GM18508 (cell line): Measurements from ENCODE around the gene FBLIM1.

Source experiments
- ATAC-seq: cut with Tn5 transposase; IDR thresholded peaks from one replicate; pipeline ENCODE4 v1.9.1; 2021; ENCODE audit warnings: moderate number of reproducible peaks; ENCODE audit not compliant: insufficient read depth, unreplicated experiment

Gene FBLIM1

DNA sequence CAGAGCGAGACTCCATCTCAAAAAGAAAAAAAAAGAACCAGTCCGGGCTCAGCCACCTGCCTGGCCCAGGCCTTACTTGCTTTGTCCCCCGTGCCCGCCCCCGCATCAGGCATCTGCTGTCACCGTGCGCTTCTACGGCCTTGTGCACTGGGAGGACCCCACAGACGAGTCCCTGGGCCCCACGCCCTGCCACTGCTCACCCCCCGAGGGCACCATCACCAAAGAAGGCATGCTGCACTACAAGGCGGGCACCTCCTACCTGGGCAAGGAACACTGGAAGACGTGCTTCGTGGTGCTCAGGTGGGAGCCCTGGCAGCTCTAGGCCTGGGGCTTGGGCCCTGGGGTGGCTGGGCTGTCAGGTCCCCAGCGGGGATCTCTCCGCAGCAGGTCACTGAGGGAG is 28.2 kb upstream of the FBLIM1 start:
- ATAC-seq = no peak

GRCh38 chr1:15730936-15731335 is 27.7 kb upstream of the FBLIM1 start:
- no peak for ATAC-seq

- no peak for ATAC-seq
Observed at GRCh38 chr1:15731735-15732685, 26.6 kb upstream of the FBLIM1 start.

DNA sequence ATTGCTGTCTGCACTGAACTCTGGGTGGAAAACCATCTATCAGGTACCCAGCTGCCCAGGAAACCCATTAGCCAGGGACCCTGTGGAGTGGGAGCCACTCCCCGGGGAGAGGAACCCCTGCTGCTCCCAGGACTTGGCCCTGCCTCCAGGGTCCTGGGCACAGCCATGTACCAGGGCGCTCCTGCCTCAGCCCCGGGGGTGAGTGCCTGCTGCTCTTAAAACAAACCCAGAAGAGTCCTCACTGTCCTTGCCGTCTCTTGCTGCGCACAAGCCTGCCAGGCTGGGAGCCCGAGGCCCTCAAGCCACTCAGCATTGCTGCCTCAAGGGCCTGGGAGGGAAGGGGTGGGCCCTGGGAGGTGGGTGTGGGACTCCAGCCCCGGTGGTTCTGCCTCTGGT is 25.9 kb upstream of the FBLIM1 start:
- ATAC-seq = no peak

- no peak for ATAC-seq
Observed at GRCh38 chr1:15733218-15733725, 25.3 kb upstream of the FBLIM1 start.

- ATAC-seq = no peak
Observed at GRCh38 chr1:15733726-15734226, 24.8 kb upstream of the FBLIM1 start.

DNA sequence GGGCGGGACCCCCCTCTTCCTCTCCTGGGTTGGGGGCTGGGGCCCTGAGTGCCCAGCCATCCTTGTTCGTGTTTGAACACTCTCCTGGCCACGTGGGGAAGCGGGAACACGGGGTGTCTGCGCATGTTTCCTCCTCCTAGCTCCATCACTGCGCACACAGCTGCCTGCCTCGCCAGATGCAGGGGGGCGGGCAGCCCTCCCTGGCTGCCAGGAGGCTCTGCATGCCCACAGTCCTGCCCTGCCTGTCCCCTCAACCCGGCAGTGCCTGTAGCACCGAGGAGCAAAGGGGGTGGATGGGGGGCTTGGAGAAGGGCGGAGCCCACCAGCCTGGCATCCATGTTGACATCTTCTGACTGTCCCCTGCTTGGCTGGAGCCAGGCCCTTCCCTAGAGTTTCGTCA is 24.3 kb upstream of the FBLIM1 start:
- no peak for ATAC-seq

DNA sequence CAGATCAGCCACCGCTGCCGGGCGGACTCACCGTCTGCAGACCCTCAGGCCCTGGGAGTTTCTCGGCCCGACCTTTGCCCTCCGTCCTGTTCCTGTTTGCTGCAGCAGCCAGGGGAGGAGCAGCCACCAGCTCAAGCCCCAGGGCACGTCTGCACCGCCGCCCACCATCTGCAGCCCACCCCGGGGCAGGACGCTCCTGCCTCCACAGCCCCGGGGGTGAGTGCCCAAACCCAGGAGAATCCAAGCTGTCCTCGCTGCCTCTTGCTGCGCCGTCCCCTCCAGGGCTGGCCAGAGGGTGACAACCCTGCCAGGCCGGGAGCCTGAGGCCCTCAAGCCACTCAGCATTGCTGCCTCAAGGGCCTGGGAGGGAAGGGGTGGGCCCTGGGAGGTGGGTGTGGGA is 23.7 kb upstream of the FBLIM1 start:
- no peak for ATAC-seq

DNA sequence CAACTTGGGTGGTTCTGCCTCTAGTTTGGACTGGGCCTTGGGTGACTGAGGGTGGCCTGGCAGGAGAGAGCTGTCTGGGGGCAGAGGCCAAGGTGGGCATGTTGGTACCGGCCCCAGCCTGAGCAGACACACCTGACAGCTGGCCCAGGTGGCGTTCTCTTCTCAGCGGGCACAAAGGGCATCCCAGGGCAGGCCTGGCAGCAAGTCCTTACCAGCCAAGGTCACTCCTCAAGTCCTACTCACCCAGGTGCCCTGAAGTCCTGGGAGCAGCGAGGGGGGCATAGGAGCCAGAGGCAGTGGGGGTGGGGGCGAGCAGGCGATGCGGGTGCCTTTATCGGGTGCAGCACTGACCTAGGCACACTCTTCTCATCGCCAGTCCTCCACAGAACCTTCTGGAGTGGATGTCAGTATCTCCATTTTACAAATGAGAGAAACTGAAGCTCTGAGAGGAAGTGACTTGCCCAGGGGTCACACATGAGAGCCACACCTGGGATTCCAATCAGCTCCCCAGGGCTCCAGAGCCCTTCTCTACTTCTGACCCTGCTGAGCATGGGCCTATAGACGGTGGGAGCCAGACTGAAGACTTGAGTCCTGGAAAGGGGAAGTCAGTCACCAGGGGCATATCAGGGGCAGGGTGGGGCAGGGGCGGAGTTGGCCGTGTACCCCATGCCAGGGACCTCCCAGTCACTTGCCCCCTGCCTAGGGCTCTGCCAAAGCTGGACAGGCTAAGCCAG is 23.1 kb upstream of the FBLIM1 start:
- ATAC-seq = no peak

GRCh38 chr1:15736038-15736891 is 22.3 kb upstream of the FBLIM1 start, which contains the start of gene SLC25A34:
Gene SLC25A34 (plus strand): TSS chr1:15736258. CDS start chr1:15736486, 228 bp downstream.
- ATAC-seq = no peak

GRCh38 chr1:15736892-15737261 is 21.7 kb upstream of the FBLIM1 start:
- no peak for ATAC-seq

- no peak for ATAC-seq
Observed at GRCh38 chr1:15737324-15738319, 21.0 kb upstream of the FBLIM1 start.

- no peak for ATAC-seq
Observed at GRCh38 chr1:15738416-15739113, 20.0 kb upstream of the FBLIM1 start.

GRCh38 chr1:15739259-15739658 is 19.3 kb upstream of the FBLIM1 start:
- ATAC-seq = no peak

- ATAC-seq = no peak
Observed at GRCh38 chr1:15739745-15740144, 18.9 kb upstream of the FBLIM1 start.

GRCh38 chr1:15740924-15741850 is 17.4 kb upstream of the FBLIM1 start:
- ATAC-seq = no peak

- ATAC-seq = no peak
Observed at GRCh38 chr1:15742339-15742801, 16.2 kb upstream of the FBLIM1 start, which contains the start of gene TMEM82. Gene TMEM82 (plus strand): TSS chr1:15742499. CDS start chr1:15742560, 61 bp downstream.
